Adrenal gland (tissue), 12 donors: ENCODE results near the gene PLA2G2F. TPM values are rescaled to one million over a fixed set of nuclear protein-coding genes. Genes with fewer than 3 reads are reported as not detected.

ENCODE experiments used
- DNase-seq, 7 donors: peaks; one replicate each; pipeline ENCODE4 v3.0.0-alpha.2; 2019 to 2020
- H3K27ac ChIP-seq, 5 donors: fragments of 200-600 bp; sonication (generic) in 4 of 5; 1 replicate in 3 of 5; 2 replicates in 2 of 5; pipeline versions ENCODE4 v1.5.1 to v1.8.0; 2016 to 2020; ENCODE audit warnings: mild to moderate bottlenecking in 1 of 5
- H3K27me3 ChIP-seq: fragments of 200-600 bp; 2 replicates; pipeline ENCODE4 v1.8.0; 2021
- H3K36me3 ChIP-seq, 2 donors: fragments of 200-600 bp; replicated peaks in 1 of 2; 1 replicate in 1 of 2; 2 replicates in 1 of 2; pipeline versions ENCODE4 v1.5.1 to v1.8.0; 2018 to 2022
- H3K4me1 ChIP-seq, 2 donors: fragments of 200-600 bp; replicated peaks in 1 of 2; 1 replicate in 1 of 2; 2 replicates in 1 of 2; pipeline versions ENCODE4 v1.5.1 to v1.8.0; 2018 to 2021
- H3K4me3 ChIP-seq, 4 donors: fragments of 200-600 bp; sonication (generic) in 3 of 4; one replicate each; pipeline ENCODE4 v1.5.1; 2016 to 2018
- H3K9me3 ChIP-seq, 3 donors: fragments of 200-600 bp; sonication (generic) in 1 of 3; replicated peaks in 1 of 3; 1 replicate in 2 of 3; 2 replicates in 1 of 3; pipeline versions ENCODE4 v1.5.1 to v1.8.0; 2016 to 2021
- CTCF ChIP-seq, 6 experiments: fragments of 450-650 bp in 4 of 6; fragments of 200-600 bp in 2 of 6; sonication (generic) in 1 of 6; IDR thresholded peaks; 1 replicate in 5 of 6; 2 replicates in 1 of 6; pipeline versions ENCODE4 v1.5.1 to v1.8.0; 2016 to 2021; ENCODE audit warnings: antibody characterized with exemption in 6 of 6, mild to moderate bottlenecking in 2 of 6, moderate library complexity in 1 of 6
- POLR2A ChIP-seq, 2 donors: fragments of 450-650 bp; IDR thresholded peaks; one replicate each; pipeline ENCODE4 v1.6.1; 2017; ENCODE audit warnings: antibody characterized with exemption in 2 of 2, mild to moderate bottlenecking in 2 of 2, moderate library complexity in 1 of 2
- WGBS, 4 donors: extraction: QIAGEN DNeasy Blood & Tissue Kit in 2 of 4; methylation state at CpG; one replicate each; pipeline versions ENCODE4 v1.1.5 to v1.1.7; 2013 to 2017; 5-methylcytosine and 5-hydroxymethylcytosine counted together
- intact Hi-C, 2 donors: fragments of 100-400 bp; cut with DNase I; formaldehyde crosslinking; loops; one replicate each; pipeline versions ENCODE4 v1.14.1 to v1.15.0; 2022 to 2023
- polyA plus RNA-seq, 3 donors: library from polyadenylated mRNA; stranded (reverse); fragments of 200-250 nt in 2 of 3; fragments of 350-450 nt in 1 of 3; fragmentation: Illumina TruSeq in 1 of 3; extraction: RNeasy Lipid Tissue Mini Kit (QIAGEN cat#74804) in 1 of 3; gene quantifications; one replicate each; pipeline ENCODE4 v1.2.3, GENCODE V29; 2013 to 2014
- total RNA-seq, 9 donors: library from RNA; depleted of rRNA in 4 of 9; stranded (reverse); fragments of >200 nt in 4 of 9; fragments of 120-200 nt in 1 of 9; fragmentation: NEBNext Ultra II Directional in 1 of 9; extraction: Animal tissue kit (Norgen Biotek cat#: 25700) in 1 of 9; gene quantifications; one replicate each; pipeline versions ENCODE4 v1.1.0 to v1.2.4, GENCODE V29; 2013 to 2023
- donor health status: healthy with polysubstance abuse.
- donor health status: Bipolar disorder and iron deficiency.
- donor health status: DM: yes; HTN: yes; CAD: no.
- donor health status: DM: no; HTN: no; CAD: no.
- donor health status: DM: no; HTN: no; CAD: no.
- donor health status: DM: yes; HTN: yes; CAD: no.

Gene PLA2G2F
- total and polyA plus RNA-seq, 12 donors, result 0.08 TPM; not detected in 11

- Histone ChIP-seq H3K27ac (no peak overlapping the region), H3K27me3 (no peaks in the 10 kb centered on the region), H3K36me3 (no peaks in the 10 kb centered on the region), H3K4me1 (no peaks in the 10 kb centered on the region), H3K4me3 (no peak overlapping the region), H3K9me3 (no peaks in the 10 kb centered on the region)
- WGBS, 4 donors, result 86 to 96% (median 92%) methylated on average over 4 to 5 of the region's 5 CpGs
- TF ChIP-seq POLR2A (IDR thresholded peaks at IDR 0.05) (no peak), CTCF (IDR thresholded peaks at IDR 0.05) (no peak)
- DNase-seq, result no peak
- intact Hi-C loops, result no loop called here
Observed at GRCh38 chr1:20093303-20093702, 45.8 kb upstream of the PLA2G2F start.

- no peak for TF ChIP-seq CTCF (IDR thresholded peaks at IDR 0.05)
- no peak for TF ChIP-seq POLR2A (IDR thresholded peaks at IDR 0.05)
- WGBS, 4 donors, result 73 to 85% (median 77%) methylated on average over 4 to 5 of the region's 5 CpGs
- H3K9me3 ChIP-seq, result no peaks in the 10 kb centered on the region
- no peak overlapping the region for H3K4me3 ChIP-seq
- intact Hi-C loops, result no loop called here
- no peaks in the 10 kb centered on the region for H3K36me3 ChIP-seq
- H3K27ac ChIP-seq, result no peak overlapping the region
- no peaks in the 10 kb centered on the region for H3K27me3 ChIP-seq
- DNase-seq, result peak in 1 of 7 donors; percentile 10
- H3K4me1 ChIP-seq, result no peaks in the 10 kb centered on the region
Observed at GRCh38 chr1:20093940-20094391, 45.2 kb upstream of the PLA2G2F start.

GRCh38 chr1:20095564-20096434 is 43.3 kb upstream of the PLA2G2F start:
- Histone ChIP-seq H3K27me3 (no peaks in the 10 kb centered on the region), H3K4me1 (no peaks in the 10 kb centered on the region), H3K27ac (no peak overlapping the region), H3K9me3 (no peaks in the 10 kb centered on the region), H3K36me3 (no peaks in the 10 kb centered on the region), H3K4me3 (no peak overlapping the region)
- intact Hi-C loops, result no loop called here
- TF ChIP-seq POLR2A (IDR thresholded peaks at IDR 0.05) (no peak), CTCF (IDR thresholded peaks at IDR 0.05) (no peak)
- WGBS, 4 donors, result 76 to 83% (median 82%) methylated on average over 5 of the region's 5 CpGs
- no peak for DNase-seq

DNA sequence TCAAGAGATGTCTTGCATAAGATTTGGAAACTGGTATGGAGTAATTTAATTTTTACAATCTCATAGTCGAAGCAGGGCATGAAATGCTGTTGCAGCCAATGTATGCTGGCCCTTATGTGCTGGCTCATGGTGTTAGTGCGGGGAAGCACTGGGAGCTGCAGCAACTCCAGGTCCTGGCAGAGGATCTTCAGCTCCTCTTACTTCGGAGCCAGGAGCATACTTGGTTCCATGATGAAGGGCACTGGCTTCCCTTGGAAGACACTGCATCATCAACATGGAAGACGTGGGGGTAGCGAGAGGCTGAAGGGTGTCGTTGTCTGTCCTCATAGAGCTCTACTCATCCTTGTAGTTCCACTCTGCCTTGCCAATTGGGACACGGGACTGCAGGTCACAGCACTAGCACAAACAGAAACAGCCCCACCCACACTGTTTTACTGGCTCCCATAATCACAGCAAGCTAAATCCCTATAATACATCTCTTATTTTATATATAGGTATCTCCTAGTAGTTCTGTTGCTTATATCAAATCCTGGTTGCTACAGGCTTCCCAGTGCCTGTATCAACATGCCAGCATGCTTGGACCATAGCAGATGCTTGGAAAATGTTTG is 42.2 kb upstream of the PLA2G2F start:
- DNase-seq, result no peak
- Histone ChIP-seq H3K4me1 (no peaks in the 10 kb centered on the region), H3K9me3 (no peaks in the 10 kb centered on the region), H3K36me3 (no peaks in the 10 kb centered on the region), H3K4me3 (no peak overlapping the region), H3K27me3 (peaks cover 1% of the 10 kb centered on the region), H3K27ac (no peak overlapping the region)
- intact Hi-C loops, result no loop called here
- TF ChIP-seq CTCF (IDR thresholded peaks at IDR 0.05) (no peak), POLR2A (IDR thresholded peaks at IDR 0.05) (no peak)
- 84 to 95% (median 90%) methylated on average over 7 of the region's 7 CpGs for WGBS, 4 donors
